Keratinocyte (primary cell): ENCODE data around the gene GAA. TPM values are rescaled to one million over a fixed set of nuclear protein-coding genes. Genes with fewer than 3 reads are reported as not detected.
"Not testable (repeated sequence)": the region's sequence is repeated elsewhere in the genome, so short reads cannot be mapped to it uniquely, and the experiment has no call there.

ENCODE experiments used
- DNase-seq: peaks from one replicate; pipeline ENCODE4 v3.0.0-alpha.2; 2011; ENCODE audit warnings: low read depth, missing footprints, low spot score
- FAIRE-seq: peaks from 2 replicates; lab custom pipeline; 2011; peaks lifted over from hg19 to GRCh38; lab: Jason Lieb, UNC
- H2AFZ ChIP-seq: 2 replicates; pipeline ENCODE4 v1.6.0; 2012; ENCODE audit warnings: low read length, control low read depth, inconsistent platforms; ENCODE audit not compliant: control insufficient read depth
- H3K27ac ChIP-seq: 2 replicates; pipeline ENCODE4 v1.5.1; 2011; ENCODE audit warnings: low read length; ENCODE audit not compliant: control insufficient read depth, insufficient read depth
- H3K27me3 ChIP-seq: 3 replicates; pipeline ENCODE4 v1.6.0; 2011; ENCODE audit warnings: low read length; ENCODE audit not compliant: control insufficient read depth, insufficient read depth; ENCODE audit errors: extremely low read depth
- H3K36me3 ChIP-seq, 2 experiments: 2 replicates in 1 of 2; 3 replicates in 1 of 2; pipeline ENCODE4 v1.5.1; 2011; ENCODE audit warnings: low read length in 2 of 2, mild to moderate bottlenecking in 1 of 2; ENCODE audit not compliant: control insufficient read depth in 2 of 2, insufficient read depth in 2 of 2; ENCODE audit errors: extremely low read depth in 1 of 2
- H3K4me1 ChIP-seq: 3 replicates; pipeline ENCODE4 v1.5.1; 2011; ENCODE audit warnings: low read length; ENCODE audit not compliant: control insufficient read depth, insufficient read depth; ENCODE audit errors: extremely low read depth
- H3K4me2 ChIP-seq: 3 replicates; pipeline ENCODE4 v1.6.0; 2011; ENCODE audit warnings: low read depth, low read length; ENCODE audit not compliant: control insufficient read depth, insufficient read depth; ENCODE audit errors: extremely low read depth
- H3K4me3 ChIP-seq, 3 experiments: fragments of 200-600 bp in 1 of 3; sonication (generic) in 1 of 3; 2 replicates in 2 of 3; 3 replicates in 1 of 3; pipeline ENCODE4 v1.5.1; 2011 to 2016; ENCODE audit warnings: low read length in 3 of 3, mild to moderate bottlenecking in 3 of 3, control low read depth in 2 of 3, inconsistent platforms in 1 of 3, low read depth in 1 of 3, mixed read lengths in 1 of 3, mixed run types in 1 of 3, moderate library complexity in 1 of 3; ENCODE audit not compliant: control insufficient read depth in 2 of 3, insufficient read depth in 2 of 3; ENCODE audit errors: extremely low read depth in 1 of 3
- H3K79me2 ChIP-seq: 2 replicates; pipeline ENCODE4 v1.6.0; 2012; ENCODE audit warnings: low read length; ENCODE audit not compliant: control insufficient read depth, insufficient read depth
- H3K9ac ChIP-seq: 3 replicates; pipeline ENCODE4 v1.6.0; 2011; ENCODE audit warnings: low read length; ENCODE audit not compliant: control insufficient read depth, insufficient read depth; ENCODE audit errors: extremely low read depth
- H3K9me1 ChIP-seq: 3 replicates; pipeline ENCODE4 v1.6.0; 2011; ENCODE audit warnings: low read length; ENCODE audit not compliant: control insufficient read depth, insufficient read depth; ENCODE audit errors: extremely low read depth
- H3K9me3 ChIP-seq: 2 replicates; pipeline ENCODE4 v1.5.1; 2012; ENCODE audit warnings: low read depth, low read length; ENCODE audit not compliant: control insufficient read depth
- H4K20me1 ChIP-seq: 3 replicates; pipeline ENCODE4 v1.6.0; 2011; ENCODE audit warnings: low read length; ENCODE audit not compliant: control insufficient read depth, insufficient read depth; ENCODE audit errors: extremely low read depth
- EZH2 ChIP-seq: IDR thresholded peaks from one replicate; pipeline ENCODE4 v1.6.1; 2012; ENCODE audit warnings: inconsistent platforms, mild to moderate bottlenecking, low read length, moderate library complexity
- dilution Hi-C: fragments of 300-500 bp; cut with MboI; formaldehyde crosslinking; loops from one replicate; pipeline ENCODE4 v1.7.0; 2020; ENCODE audit warnings: low sequenced_read_pairs; ENCODE audit not compliant: extremely low pct_ligation_motif_present
- polyA plus RNA-seq, 5 experiments: library from polyadenylated mRNA; depleted of rRNA in 3 of 5; stranded (reverse) in 3 of 5; stranded (forward) in 1 of 5; unstranded in 1 of 5; fragments of >200 nt; gene quantifications; 1 replicate in 1 of 5; 2 replicates in 3 of 5; 3 replicates in 1 of 5; pipeline versions ENCODE4 v1.2.1 to v1.2.3, GENCODE V29; 2011 to 2012; ENCODE audit warnings: missing spikeins in 2 of 5, low read depth in 1 of 5, low replicate concordance in 1 of 5
- TF ChIP-seq, protein P1 (sequence below), 3 experiments: IDR thresholded peaks in 1 of 3; conservative IDR thresholded peaks in 1 of 3; optimal IDR thresholded peaks in 1 of 3; 2 replicates in 2 of 3; 3 replicates in 1 of 3; pipeline versions ENCODE3 to v1.5.1; 2011; ENCODE audit warnings: low read length in 3 of 3, mild to moderate bottlenecking in 3 of 3, moderate library complexity in 2 of 3, control low read depth in 1 of 3, inconsistent platforms in 1 of 3; ENCODE audit not compliant: insufficient read depth in 2 of 3; ENCODE audit errors: extremely low read depth in 1 of 3

GAA gene
- polyA plus RNA-seq, 1 donor (not counting 4 experiments of a cell fraction or from before 2014, with no cell fraction given) = 3.2 TPM

DNA sequence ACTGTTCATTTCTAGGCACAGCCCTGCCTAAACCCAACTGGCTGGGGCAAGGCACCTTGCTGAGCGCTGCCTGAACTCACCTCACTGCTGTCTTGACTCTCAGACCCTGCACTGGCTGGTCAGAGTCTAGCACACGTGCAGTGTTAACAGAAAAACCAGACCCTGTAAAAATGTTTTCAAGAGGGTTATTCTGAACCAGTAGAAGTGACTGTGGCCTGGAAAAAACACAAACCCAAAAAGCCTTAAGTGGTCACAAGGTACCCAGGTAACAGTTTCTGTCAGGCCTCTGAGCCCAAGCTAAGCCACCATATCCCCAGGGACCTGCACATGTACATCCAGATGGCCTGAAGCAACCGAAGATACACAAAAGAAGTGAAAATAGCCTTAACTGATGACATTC lies 51.6 kb downstream of the GAA start:
- Histone ChIP-seq H3K4me1 (peaks cover 15% of the 10 kb centered on the region), H4K20me1 (no peaks in the 10 kb centered on the region), H3K27me3 (no peaks in the 10 kb centered on the region), H3K79me2 (peaks cover 3% of the 10 kb centered on the region), H3K9me3 (no peaks in the 10 kb centered on the region), H3K27ac (no peak overlapping the region), H3K4me3 (no peak overlapping the region), H3K9ac (no peak overlapping the region), H2AFZ (no peak overlapping the region), H3K9me1 (no peaks in the 10 kb centered on the region), H3K4me2 (no peak overlapping the region), H3K36me3 (no peaks in the 10 kb centered on the region)
- DNase-seq (no peak), FAIRE-seq (no peak)
- dilution Hi-C loops = no loop called here
- TF ChIP-seq, protein P1, sequence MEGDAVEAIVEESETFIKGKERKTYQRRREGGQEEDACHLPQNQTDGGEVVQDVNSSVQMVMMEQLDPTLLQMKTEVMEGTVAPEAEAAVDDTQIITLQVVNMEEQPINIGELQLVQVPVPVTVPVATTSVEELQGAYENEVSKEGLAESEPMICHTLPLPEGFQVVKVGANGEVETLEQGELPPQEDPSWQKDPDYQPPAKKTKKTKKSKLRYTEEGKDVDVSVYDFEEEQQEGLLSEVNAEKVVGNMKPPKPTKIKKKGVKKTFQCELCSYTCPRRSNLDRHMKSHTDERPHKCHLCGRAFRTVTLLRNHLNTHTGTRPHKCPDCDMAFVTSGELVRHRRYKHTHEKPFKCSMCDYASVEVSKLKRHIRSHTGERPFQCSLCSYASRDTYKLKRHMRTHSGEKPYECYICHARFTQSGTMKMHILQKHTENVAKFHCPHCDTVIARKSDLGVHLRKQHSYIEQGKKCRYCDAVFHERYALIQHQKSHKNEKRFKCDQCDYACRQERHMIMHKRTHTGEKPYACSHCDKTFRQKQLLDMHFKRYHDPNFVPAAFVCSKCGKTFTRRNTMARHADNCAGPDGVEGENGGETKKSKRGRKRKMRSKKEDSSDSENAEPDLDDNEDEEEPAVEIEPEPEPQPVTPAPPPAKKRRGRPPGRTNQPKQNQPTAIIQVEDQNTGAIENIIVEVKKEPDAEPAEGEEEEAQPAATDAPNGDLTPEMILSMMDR (optimal IDR thresholded peaks at IDR 0.05 in 1 of 3, IDR thresholded peaks at IDR 0.05 in 1 of 3, conservative IDR thresholded peaks at IDR 0.05 in 1 of 3; ENCODE audit: extremely low read depth in 1 of 3, insufficient read depth in 2 of 3, low read length in 3 of 3) = no peak
- TF ChIP-seq EZH2 = no peak

DNA sequence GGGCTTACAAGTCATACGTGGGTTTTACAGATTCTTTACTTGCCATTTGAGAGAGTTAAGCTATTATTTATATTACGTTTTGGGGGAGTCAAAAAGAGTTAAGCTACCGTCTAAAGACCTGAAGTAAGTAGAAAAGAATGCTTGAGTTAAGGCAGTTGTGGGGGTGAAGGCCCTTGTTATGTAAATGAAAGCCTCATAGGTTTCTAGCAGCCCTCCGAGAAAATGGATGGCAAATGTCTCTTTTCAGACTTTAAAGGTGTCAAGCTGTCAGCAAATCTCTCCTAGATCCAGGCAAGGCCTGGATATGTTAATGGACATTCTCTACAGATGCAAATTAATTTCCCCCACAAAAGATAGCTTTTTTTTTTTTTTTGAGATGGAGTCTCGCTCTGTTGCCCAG lies 52.8 kb downstream of the GAA start:
- no peaks in the 10 kb centered on the region for H3K27me3 ChIP-seq
- H3K27ac ChIP-seq = no peak overlapping the region
- no peak for TF ChIP-seq EZH2
- no peak overlapping the region for H3K9ac ChIP-seq
- H3K36me3 ChIP-seq = no peaks in the 10 kb centered on the region
- no peak overlapping the region for H3K4me3 ChIP-seq
- H3K4me1 ChIP-seq = peaks cover 9% of the 10 kb centered on the region
- H3K9me3 ChIP-seq = no peaks in the 10 kb centered on the region
- H4K20me1 ChIP-seq = no peaks in the 10 kb centered on the region
- no peak for DNase-seq
- H2AFZ ChIP-seq = no peak overlapping the region
- dilution Hi-C loops = no loop called here
- FAIRE-seq = no peak
- H3K4me2 ChIP-seq = no peak overlapping the region
- no peaks in the 10 kb centered on the region for H3K79me2 ChIP-seq
- no peaks in the 10 kb centered on the region for H3K9me1 ChIP-seq

DNA sequence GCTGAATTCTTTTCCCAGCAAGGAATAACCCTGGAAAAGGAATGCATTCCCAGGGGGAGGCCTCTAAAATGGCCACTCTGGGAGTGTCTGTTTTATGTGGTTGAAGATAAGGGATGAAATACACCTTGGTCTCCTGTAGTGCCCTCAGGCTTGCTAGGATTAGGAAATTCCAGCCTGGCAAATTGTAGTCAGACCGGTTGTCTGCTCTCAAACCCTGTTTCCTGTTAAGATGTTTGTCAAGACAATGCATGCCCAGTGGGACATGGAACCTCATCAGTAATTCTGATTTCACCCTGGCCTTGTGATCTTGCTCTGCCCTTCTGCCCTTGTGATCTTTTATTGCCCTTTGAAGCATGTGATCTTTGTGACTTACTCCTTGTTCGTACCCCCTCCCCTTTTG lies 54.2 kb downstream of the GAA start:
- dilution Hi-C loops, H2AFZ ChIP-seq, H3K9me1 ChIP-seq, H3K9me3 ChIP-seq, H3K36me3 ChIP-seq, H3K79me2 ChIP-seq, H3K27me3 ChIP-seq, DNase-seq, H3K4me1 ChIP-seq, H3K4me3 ChIP-seq, FAIRE-seq, H3K27ac ChIP-seq, H3K9ac ChIP-seq, H3K4me2 ChIP-seq, H4K20me1 ChIP-seq: not testable (repeated sequence)
